AG09309 (cell line): ENCODE results near the gene MYLIP.

Experiments used
- DNase-seq: peaks from one replicate; pipeline ENCODE4 v3.0.0-alpha.2; 2010; ENCODE audit warnings: low read depth
- H3K4me3 ChIP-seq: 2 replicates; pipeline ENCODE4 v1.5.1; 2011; ENCODE audit warnings: mild to moderate bottlenecking, low read depth, low read length, moderate library complexity; ENCODE audit not compliant: control insufficient read depth
- TF ChIP-seq, protein P1 (sequence below): IDR thresholded peaks from 2 replicates; pipeline ENCODE4 v1.5.1; 2011; ENCODE audit warnings: mild to moderate bottlenecking, low read depth, low read length, inconsistent platforms; ENCODE audit not compliant: insufficient read depth, control insufficient read depth; ENCODE audit errors: missing control alignments

The MYLIP gene

DNA sequence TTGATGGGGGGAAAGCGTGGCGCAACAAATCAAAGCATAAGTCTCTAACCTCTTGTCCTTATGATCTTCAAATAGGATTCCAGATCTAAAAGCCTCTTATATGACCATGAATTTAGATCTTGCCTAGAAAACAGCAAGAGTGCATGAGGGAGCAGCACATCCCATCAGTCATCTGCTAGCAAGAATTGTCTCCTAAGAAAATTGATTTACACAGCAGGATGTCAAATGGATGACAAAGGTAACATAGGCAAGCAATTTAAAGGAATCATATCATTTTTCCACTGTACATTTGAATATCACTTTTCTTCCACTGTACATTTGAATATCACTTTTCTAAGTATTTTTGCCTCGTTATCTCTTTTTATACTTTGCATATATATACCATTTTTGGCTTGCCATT is 7.5 kb upstream of the MYLIP start:
- TF ChIP-seq, protein P1, sequence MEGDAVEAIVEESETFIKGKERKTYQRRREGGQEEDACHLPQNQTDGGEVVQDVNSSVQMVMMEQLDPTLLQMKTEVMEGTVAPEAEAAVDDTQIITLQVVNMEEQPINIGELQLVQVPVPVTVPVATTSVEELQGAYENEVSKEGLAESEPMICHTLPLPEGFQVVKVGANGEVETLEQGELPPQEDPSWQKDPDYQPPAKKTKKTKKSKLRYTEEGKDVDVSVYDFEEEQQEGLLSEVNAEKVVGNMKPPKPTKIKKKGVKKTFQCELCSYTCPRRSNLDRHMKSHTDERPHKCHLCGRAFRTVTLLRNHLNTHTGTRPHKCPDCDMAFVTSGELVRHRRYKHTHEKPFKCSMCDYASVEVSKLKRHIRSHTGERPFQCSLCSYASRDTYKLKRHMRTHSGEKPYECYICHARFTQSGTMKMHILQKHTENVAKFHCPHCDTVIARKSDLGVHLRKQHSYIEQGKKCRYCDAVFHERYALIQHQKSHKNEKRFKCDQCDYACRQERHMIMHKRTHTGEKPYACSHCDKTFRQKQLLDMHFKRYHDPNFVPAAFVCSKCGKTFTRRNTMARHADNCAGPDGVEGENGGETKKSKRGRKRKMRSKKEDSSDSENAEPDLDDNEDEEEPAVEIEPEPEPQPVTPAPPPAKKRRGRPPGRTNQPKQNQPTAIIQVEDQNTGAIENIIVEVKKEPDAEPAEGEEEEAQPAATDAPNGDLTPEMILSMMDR, result no peak
- no peak overlapping the region for H3K4me3 ChIP-seq
- DNase-seq, result no peak

DNA sequence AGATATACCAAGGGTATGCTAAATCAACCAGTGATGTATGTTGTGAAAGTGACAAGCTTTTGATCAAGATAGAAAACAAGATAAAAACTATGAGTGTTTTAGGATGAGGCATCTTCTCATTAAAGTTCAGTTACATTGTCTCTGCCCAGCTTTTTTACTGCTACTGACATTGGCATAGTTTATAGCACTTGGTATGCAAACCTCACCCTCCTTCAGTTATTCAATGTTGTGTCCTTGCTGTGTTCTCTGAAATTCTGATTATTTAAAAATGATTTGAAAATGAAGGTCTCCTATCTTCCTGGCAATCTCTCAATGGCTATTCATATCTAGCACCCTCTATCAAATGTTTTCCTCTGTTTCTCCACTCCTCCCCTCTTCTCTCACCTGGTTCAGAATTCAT is 6.7 kb upstream of the MYLIP start:
- TF ChIP-seq, protein P1, result no peak
- no peak for DNase-seq
- H3K4me3 ChIP-seq, result no peak overlapping the region

DNA sequence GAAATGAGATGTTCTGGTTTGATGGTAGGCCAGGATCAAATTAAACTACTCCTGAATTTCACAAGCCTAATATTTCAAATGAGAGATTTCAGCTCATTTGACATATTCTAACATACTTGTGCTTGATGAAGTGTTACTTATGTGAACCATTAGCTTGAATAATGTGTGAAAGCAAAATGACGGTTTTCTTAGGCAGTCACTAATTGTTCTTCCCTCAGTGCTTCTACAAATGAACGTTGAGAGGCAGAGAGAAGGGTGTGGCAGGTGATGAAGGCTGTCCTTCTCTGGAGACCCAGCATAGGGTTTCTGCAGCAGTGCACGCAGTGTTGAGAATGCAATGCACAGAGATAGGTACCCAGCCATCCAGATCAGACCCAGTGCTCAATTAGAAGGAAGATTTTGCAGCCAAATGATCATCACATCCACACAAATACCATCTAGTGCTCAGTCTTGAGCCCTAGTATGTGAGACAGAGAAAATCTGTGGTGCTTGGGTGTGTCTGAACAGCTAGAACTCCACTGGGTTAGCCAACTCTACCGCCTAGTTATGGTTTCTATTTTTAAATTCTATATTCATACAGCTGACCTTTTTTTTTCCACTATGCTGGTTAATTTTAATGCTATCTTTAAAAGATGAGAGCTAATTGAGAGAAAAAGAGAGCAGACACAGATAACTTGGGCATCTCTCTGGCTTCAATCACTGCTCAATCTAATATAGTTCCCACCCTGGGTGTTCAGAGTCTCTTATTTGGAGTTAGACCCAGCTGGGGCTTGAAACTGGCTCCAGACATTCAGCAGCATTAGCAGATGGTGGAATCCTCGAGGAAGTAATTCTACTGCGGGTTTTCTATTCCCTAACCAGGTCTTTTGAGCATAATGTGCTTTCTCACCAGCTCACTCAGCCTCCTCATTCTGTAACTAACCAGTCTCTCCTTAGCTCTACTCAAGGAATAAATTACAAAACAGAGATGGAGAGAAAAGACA is 4.4 kb upstream of the MYLIP start:
- TF ChIP-seq, protein P1, result no peak
- no peak overlapping the region for H3K4me3 ChIP-seq
- no peak for DNase-seq

DNA sequence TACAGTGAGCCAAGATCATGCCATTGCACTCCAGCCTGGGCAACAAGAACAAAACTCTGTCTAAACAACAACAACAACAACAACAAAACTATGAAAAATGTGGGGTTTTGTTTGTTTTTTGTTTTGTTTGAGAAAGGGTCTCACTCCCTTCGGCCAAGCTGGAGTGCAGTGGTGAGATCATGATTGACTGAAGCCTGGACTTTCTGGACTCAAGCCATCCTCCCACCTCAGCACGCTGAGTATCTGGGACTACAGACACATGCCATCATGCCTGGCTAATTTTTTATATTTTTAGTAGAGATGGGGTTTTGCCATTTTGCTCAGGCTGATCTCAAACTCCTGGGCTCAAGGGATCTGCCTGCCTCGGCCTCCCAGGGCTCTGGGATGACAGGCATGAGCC is 2.8 kb upstream of the MYLIP start:
- H3K4me3 ChIP-seq, result no peak overlapping the region
- no peak for DNase-seq
- TF ChIP-seq, protein P1, result no peak

DNA sequence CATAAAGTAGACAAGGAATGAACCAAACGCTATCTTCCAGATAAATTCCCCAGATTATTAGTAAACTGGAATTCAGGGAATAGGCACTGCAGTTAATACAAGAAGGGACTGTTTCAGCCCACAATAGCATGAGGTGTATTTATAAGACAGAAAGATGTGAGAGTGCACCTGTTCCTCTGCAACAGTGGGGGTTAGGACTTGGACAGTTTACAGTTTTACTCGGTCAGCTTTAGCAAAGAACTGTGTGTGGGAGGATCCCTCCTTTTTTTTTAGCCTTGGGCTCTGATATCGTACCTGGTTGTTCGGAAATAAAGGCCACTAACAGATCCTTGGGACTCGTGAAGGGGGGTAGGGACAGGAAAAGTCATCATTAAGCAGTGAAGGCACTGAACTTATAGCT is 2.0 kb upstream of the MYLIP start:
- DNase-seq, result no peak
- H3K4me3 ChIP-seq, result no peak overlapping the region
- TF ChIP-seq, protein P1, result no peak

DNA sequence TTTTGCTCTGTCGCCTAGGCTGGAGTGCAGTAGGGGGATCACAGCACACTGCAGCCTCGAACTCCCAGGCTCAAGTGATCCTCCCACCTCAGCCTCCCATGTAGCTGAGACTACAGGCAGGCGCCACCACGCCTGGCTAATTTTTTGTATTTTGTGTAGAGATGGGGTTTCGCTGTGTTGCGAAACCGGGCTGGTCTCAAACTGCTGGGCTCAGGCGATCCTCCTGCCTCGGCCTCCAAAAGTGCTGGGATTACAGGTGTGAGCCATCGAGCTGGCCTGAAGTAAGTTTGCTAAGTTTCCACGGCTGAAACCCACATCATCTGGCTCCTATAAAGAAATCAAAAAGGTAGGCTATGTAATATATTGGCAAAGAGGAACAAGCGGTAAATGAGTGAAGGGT is 1.4 kb upstream of the MYLIP start:
- no peak overlapping the region for H3K4me3 ChIP-seq
- no peak for DNase-seq
- TF ChIP-seq, protein P1, result no peak
